Measurements from ENCODE around the gene GAR1.
"Not testable (repeated sequence)": the region's sequence is repeated elsewhere in the genome, so short reads cannot be mapped to it uniquely, and the experiment has no call there.

GAR1 gene

GRCh38 chr4:109815151-109816081 is at the start of gene GAR1:
Gene GAR1, plus strand, starts transcription at chr4:109815762. Its CDS starts 403 bp downstream, at chr4:109816165.
- DNase-seq (ENCODE audit: low read depth): peak; percentile 92

- DNase-seq (ENCODE audit: low read depth): not testable (repeated sequence)
Observed at GRCh38 chr4:109782092-109782491, 33.5 kb upstream of the GAR1 start.

GRCh38 chr4:109786846-109787245 is 28.7 kb upstream of the GAR1 start:
- DNase-seq (ENCODE audit: low read depth): no peak

- no peak for DNase-seq (ENCODE audit: low read depth)
Observed at GRCh38 chr4:109787807-109788206, 27.8 kb upstream of the GAR1 start.

- no peak for DNase-seq (ENCODE audit: low read depth)
Observed at GRCh38 chr4:109795059-109795458, 20.5 kb upstream of the GAR1 start.

GRCh38 chr4:109798866-109799265 is 16.7 kb upstream of the GAR1 start:
- no peak for DNase-seq (ENCODE audit: low read depth)

- no peak for DNase-seq (ENCODE audit: low read depth)
Observed at GRCh38 chr4:109801099-109801789, 14.3 kb upstream of the GAR1 start.

GRCh38 chr4:109801895-109802319 is 13.7 kb upstream of the GAR1 start, which contains the start of gene CFI:
Gene CFI, minus strand, starts transcription at chr4:109801999. Its CDS starts 28 bp downstream, at chr4:109801971.
- DNase-seq (ENCODE audit: low read depth): peak; percentile 23

GRCh38 chr4:109803924-109804571 is 11.5 kb upstream of the GAR1 start:
- peak; percentile 56 for DNase-seq (ENCODE audit: low read depth)

- DNase-seq (ENCODE audit: low read depth): no peak
Observed at GRCh38 chr4:109809655-109810054, 5.9 kb upstream of the GAR1 start.

GRCh38 chr4:109810552-109811387 is 4.8 kb upstream of the GAR1 start:
- no peak for DNase-seq (ENCODE audit: low read depth)

GRCh38 chr4:109811707-109812106 is 3.9 kb upstream of the GAR1 start:
- DNase-seq (ENCODE audit: low read depth): no peak

- peak; percentile 22 for DNase-seq (ENCODE audit: low read depth)
Observed at GRCh38 chr4:109816082-109816442, 500 bp downstream of the GAR1 start.

- DNase-seq (ENCODE audit: low read depth): no peak
Observed at GRCh38 chr4:109816894-109817293, 1.3 kb downstream of the GAR1 start.

- no peak for DNase-seq (ENCODE audit: low read depth)
Observed at GRCh38 chr4:109818268-109818667, 2.7 kb downstream of the GAR1 start.

GRCh38 chr4:109820563-109820962 is 5.0 kb downstream of the GAR1 start:
- DNase-seq (ENCODE audit: low read depth): no peak

- DNase-seq (ENCODE audit: low read depth): no peak
Observed at GRCh38 chr4:109821185-109821584, 5.6 kb downstream of the GAR1 start.

- DNase-seq (ENCODE audit: low read depth): peak; percentile 51
Observed at GRCh38 chr4:109826719-109827118, 11.2 kb downstream of the GAR1 start.

GRCh38 chr4:109827672-109828071 is 12.1 kb downstream of the GAR1 start, which contains the start of gene RRH:
Gene RRH, plus strand, starts transcription at chr4:109827972. Its CDS starts 56 bp downstream, at chr4:109828028.
- no peak for DNase-seq (ENCODE audit: low read depth)

- no peak for DNase-seq (ENCODE audit: low read depth)
Observed at GRCh38 chr4:109833756-109834155, 18.2 kb downstream of the GAR1 start.

GRCh38 chr4:109836985-109837384 is 21.4 kb downstream of the GAR1 start:
- no peak for DNase-seq (ENCODE audit: low read depth)
